ENCODE measurements around the gene CAMK2B.

GRCh38 chr7:44329888-44330287 is 4.5 kb upstream of the CAMK2B start:
- TF ChIP-seq CTCF (IDR thresholded peaks at IDR 0.05) (no peak), EZH2 (IDR thresholded peaks at IDR 0.05) (no peak), EZH2phosphoT487 (IDR thresholded peaks at IDR 0.05) (no peak)
